Keratinocyte (primary cell): Measurements from ENCODE around the gene GP1BB.

ENCODE experiments used
- EZH2 ChIP-seq: IDR thresholded peaks from one replicate; pipeline ENCODE4 v1.6.1; 2012; ENCODE audit warnings: inconsistent platforms, mild to moderate bottlenecking, low read length, moderate library complexity
- TF ChIP-seq, protein P1 (sequence below), 3 experiments: IDR thresholded peaks in 1 of 3; conservative IDR thresholded peaks in 1 of 3; optimal IDR thresholded peaks in 1 of 3; 2 replicates in 2 of 3; 3 replicates in 1 of 3; pipeline versions ENCODE3 to v1.5.1; 2011; ENCODE audit warnings: low read length in 3 of 3, mild to moderate bottlenecking in 3 of 3, moderate library complexity in 2 of 3, control low read depth in 1 of 3, inconsistent platforms in 1 of 3; ENCODE audit not compliant: insufficient read depth in 2 of 3; ENCODE audit errors: extremely low read depth in 1 of 3

DNA sequence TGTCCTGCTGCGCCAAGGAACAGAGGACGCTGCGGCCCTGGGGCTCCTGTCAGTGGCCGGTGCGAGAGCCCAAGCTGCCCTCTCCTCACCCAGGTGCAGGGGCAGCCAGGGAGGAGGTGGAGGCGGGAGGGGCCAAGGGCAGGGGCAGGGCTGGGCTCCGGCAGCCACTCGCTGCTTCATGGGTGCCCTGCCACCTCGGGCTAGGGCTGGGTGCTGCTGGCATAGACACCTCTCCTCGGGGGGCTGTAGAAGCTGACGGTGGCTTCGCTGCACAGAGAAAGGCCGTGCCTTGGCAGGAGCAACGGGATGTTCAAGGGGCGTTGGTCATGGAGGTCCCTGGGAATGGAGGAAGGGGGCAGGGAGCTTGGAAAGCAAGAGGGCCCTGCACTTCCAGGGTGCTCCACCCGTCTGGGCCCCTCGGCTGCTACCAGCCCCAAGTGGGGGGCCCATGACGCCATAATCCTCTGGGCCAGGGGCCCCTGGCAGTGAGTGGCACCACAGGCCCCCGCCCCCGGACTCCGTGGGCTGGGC is 35.6 kb downstream of the GP1BB start:
- TF ChIP-seq, protein P1, sequence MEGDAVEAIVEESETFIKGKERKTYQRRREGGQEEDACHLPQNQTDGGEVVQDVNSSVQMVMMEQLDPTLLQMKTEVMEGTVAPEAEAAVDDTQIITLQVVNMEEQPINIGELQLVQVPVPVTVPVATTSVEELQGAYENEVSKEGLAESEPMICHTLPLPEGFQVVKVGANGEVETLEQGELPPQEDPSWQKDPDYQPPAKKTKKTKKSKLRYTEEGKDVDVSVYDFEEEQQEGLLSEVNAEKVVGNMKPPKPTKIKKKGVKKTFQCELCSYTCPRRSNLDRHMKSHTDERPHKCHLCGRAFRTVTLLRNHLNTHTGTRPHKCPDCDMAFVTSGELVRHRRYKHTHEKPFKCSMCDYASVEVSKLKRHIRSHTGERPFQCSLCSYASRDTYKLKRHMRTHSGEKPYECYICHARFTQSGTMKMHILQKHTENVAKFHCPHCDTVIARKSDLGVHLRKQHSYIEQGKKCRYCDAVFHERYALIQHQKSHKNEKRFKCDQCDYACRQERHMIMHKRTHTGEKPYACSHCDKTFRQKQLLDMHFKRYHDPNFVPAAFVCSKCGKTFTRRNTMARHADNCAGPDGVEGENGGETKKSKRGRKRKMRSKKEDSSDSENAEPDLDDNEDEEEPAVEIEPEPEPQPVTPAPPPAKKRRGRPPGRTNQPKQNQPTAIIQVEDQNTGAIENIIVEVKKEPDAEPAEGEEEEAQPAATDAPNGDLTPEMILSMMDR (optimal IDR thresholded peaks at IDR 0.05 in 1 of 3, IDR thresholded peaks at IDR 0.05 in 1 of 3, conservative IDR thresholded peaks at IDR 0.05 in 1 of 3; ENCODE audit: extremely low read depth in 1 of 3, insufficient read depth in 2 of 3, low read length in 3 of 3) = no peak
- no peak for TF ChIP-seq EZH2
